GM12801 (cell line): ENCODE measurements around the gene SERPINB13.

Experiments
- TF ChIP-seq, protein P1 (sequence below): IDR thresholded peaks from one replicate; pipeline ENCODE4 v1.5.1; 2011; ENCODE audit warnings: control low read depth; ENCODE audit not compliant: insufficient read length; ENCODE audit errors: extremely low read depth

SERPINB13 gene, protein sequence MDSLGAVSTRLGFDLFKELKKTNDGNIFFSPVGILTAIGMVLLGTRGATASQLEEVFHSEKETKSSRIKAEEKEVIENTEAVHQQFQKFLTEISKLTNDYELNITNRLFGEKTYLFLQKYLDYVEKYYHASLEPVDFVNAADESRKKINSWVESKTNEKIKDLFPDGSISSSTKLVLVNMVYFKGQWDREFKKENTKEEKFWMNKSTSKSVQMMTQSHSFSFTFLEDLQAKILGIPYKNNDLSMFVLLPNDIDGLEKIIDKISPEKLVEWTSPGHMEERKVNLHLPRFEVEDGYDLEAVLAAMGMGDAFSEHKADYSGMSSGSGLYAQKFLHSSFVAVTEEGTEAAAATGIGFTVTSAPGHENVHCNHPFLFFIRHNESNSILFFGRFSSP

GRCh38 chr18:63586966-63587365 lies at the start of gene SERPINB13:
Gene SERPINB13, plus strand, starts transcription at chr18:63587343. Its CDS starts 1,325 bp downstream, at chr18:63588668.
- TF ChIP-seq, protein P1, sequence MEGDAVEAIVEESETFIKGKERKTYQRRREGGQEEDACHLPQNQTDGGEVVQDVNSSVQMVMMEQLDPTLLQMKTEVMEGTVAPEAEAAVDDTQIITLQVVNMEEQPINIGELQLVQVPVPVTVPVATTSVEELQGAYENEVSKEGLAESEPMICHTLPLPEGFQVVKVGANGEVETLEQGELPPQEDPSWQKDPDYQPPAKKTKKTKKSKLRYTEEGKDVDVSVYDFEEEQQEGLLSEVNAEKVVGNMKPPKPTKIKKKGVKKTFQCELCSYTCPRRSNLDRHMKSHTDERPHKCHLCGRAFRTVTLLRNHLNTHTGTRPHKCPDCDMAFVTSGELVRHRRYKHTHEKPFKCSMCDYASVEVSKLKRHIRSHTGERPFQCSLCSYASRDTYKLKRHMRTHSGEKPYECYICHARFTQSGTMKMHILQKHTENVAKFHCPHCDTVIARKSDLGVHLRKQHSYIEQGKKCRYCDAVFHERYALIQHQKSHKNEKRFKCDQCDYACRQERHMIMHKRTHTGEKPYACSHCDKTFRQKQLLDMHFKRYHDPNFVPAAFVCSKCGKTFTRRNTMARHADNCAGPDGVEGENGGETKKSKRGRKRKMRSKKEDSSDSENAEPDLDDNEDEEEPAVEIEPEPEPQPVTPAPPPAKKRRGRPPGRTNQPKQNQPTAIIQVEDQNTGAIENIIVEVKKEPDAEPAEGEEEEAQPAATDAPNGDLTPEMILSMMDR, result no peak

- TF ChIP-seq, protein P1, result no peak
Observed at GRCh38 chr18:63539904-63540510, 47.1 kb upstream of the SERPINB13 start.

- TF ChIP-seq, protein P1, result no peak
Observed at GRCh38 chr18:63542069-63542468, 45.1 kb upstream of the SERPINB13 start, which contains the start of gene SERPINB12. Gene SERPINB12, plus strand, starts transcription at chr18:63542369. Its CDS starts 13,791 bp downstream, at chr18:63556160.

- TF ChIP-seq, protein P1, result no peak
Observed at GRCh38 chr18:63544017-63544416, 43.1 kb upstream of the SERPINB13 start.

DNA sequence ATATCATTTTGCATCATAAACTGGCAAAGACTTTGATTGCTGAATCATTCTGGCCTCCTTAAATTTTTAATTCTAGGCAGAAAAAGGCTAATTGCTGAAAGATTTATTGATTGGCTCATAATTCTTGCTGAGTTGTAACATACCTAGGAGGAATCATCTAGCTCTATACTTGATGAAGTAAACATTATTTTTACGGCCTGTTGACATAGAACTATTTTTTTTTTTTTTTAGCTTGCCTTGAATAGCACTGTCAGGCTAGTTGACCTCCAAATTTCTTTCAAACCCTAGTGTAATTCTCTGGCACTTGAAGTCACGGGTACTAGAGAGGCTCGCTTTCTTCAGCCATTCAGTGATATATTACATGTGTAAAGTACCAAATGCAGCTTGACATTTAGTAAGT lies 42.1 kb upstream of the SERPINB13 start:
- TF ChIP-seq, protein P1, result no peak

DNA sequence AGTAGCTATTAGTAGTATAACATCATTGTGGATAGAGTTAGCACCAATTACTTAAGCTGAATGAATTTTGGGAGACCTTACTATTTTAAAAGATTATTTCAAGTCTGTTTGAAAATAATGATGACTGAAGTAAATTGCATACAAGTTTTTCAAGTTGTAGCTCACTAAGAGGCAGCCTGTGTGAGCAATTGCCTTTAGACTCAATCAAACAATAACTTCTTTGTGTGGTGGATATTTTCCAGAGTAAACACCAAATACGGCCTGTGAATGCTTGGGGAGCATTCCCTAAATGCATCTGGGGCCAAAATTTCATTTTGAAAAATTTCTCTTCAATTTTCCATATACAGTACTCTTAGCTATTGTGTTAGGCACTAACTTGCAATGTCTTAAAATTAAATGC lies 37.1 kb upstream of the SERPINB13 start:
- TF ChIP-seq, protein P1, result no peak

GRCh38 chr18:63551769-63552168 lies 35.4 kb upstream of the SERPINB13 start:
- TF ChIP-seq, protein P1, result no peak
